SK-N-SH (cell line): ENCODE data around the gene RBM4. TPM values are rescaled to one million over a fixed set of nuclear protein-coding genes. Genes with fewer than 3 reads are reported as not detected.

ENCODE experiments used
- CTCF ChIA-PET: fragments of 300-600, 350-600 bp; formaldehyde crosslinking; extraction: SDS; loops from one replicate; lab custom pipeline; 2021; lab: Yijun Ruan, JAX
- POLR2A ChIA-PET: fragments of 350-600 bp; sonication (Branson Sonifier 250); formaldehyde crosslinking; extraction: SDS; loops from one replicate; lab custom pipeline; 2020; ENCODE audit warnings: antibody characterized with exemption, inconsistent platforms; lab: Yijun Ruan, JAX
- DNase-seq: peaks from one replicate; pipeline ENCODE4 v3.0.0; 2012
- H2AFZ ChIP-seq: fragments of 200-600 bp; sonication (generic); 2 replicates; pipeline ENCODE4 v1.8.1; 2016; ENCODE audit warnings: antibody characterized with exemption, mild to moderate bottlenecking, low read depth
- H3F3A ChIP-seq: fragments of 200-600 bp; sonication (generic); replicated peaks from 2 replicates; pipeline ENCODE3; 2016; ENCODE audit warnings: antibody characterized with exemption, mild to moderate bottlenecking; ENCODE audit not compliant: insufficient read depth
- H3K27ac ChIP-seq, 2 experiments: fragments of 200-500 bp in 1 of 2; fragments of 200-600 bp in 1 of 2; sonication (Bioruptor generic) in 1 of 2; sonication (generic), shearing (Covaris generic) in 1 of 2; 2 replicates each; pipeline versions ENCODE4 v1.5.1 to v1.6.1; 2014 to 2016; ENCODE audit warnings: low read depth in 2 of 2, inconsistent platforms in 1 of 2, low read length in 1 of 2, mild to moderate bottlenecking in 1 of 2, mixed read lengths in 1 of 2
- H3K27me3 ChIP-seq: fragments of 200-600 bp; sonication (generic), shearing (Covaris generic); 2 replicates; pipeline ENCODE4 v1.6.1; 2016; ENCODE audit warnings: mixed run types; ENCODE audit not compliant: insufficient read depth
- H3K36me3 ChIP-seq, 2 experiments: fragments of 200-500 bp in 1 of 2; fragments of 200-600 bp in 1 of 2; sonication (Bioruptor generic) in 1 of 2; sonication (generic) in 1 of 2; replicated peaks in 1 of 2; 2 replicates each; pipeline versions ENCODE3 to v1.5.1; 2014 to 2016; ENCODE audit warnings: low read length in 1 of 2, mild to moderate bottlenecking in 1 of 2; ENCODE audit not compliant: insufficient read depth in 2 of 2, control insufficient read depth in 1 of 2
- H3K4me1 ChIP-seq, 2 experiments: fragments of 200-500 bp in 1 of 2; fragments of 200-600 bp in 1 of 2; sonication (Bioruptor generic) in 1 of 2; sonication (generic), shearing (Covaris generic) in 1 of 2; 2 replicates each; pipeline versions ENCODE4 v1.5.1 to v1.6.1; 2014 to 2016; ENCODE audit warnings: low read depth in 1 of 2, low read length in 1 of 2, mixed run types in 1 of 2; ENCODE audit not compliant: insufficient read depth in 2 of 2, control insufficient read depth in 1 of 2
- H3K4me2 ChIP-seq: fragments of 200-600 bp; sonication (generic), shearing (Covaris generic); 2 replicates; pipeline ENCODE4 v1.6.1; 2017; ENCODE audit warnings: mixed run types
- H3K4me3 ChIP-seq, 2 experiments: fragments of 200-500 bp in 1 of 2; fragments of 200-600 bp in 1 of 2; sonication (Bioruptor generic) in 1 of 2; sonication (generic), shearing (Covaris generic) in 1 of 2; 2 replicates each; pipeline versions ENCODE4 v1.5.1 to v1.8.1; 2014 to 2016; ENCODE audit warnings: low read depth in 2 of 2, inconsistent platforms in 1 of 2, low read length in 1 of 2, mild to moderate bottlenecking in 1 of 2, mixed read lengths in 1 of 2, moderate library complexity in 1 of 2
- H3K79me2 ChIP-seq: fragments of 200-600 bp; sonication (generic); 2 replicates; pipeline ENCODE4 v1.8.1; 2017; ENCODE audit warnings: mild to moderate bottlenecking; ENCODE audit not compliant: insufficient read depth
- H3K9ac ChIP-seq: fragments of 200-600 bp; sonication (generic); 2 replicates; pipeline ENCODE4 v1.6.1; 2017; ENCODE audit warnings: mixed run types
- H3K9me2 ChIP-seq: fragments of 200-600 bp; sonication (generic); 2 replicates; pipeline ENCODE4 v1.6.1; 2017; ENCODE audit warnings: mixed run types
- H3K9me3 ChIP-seq: fragments of 200-600 bp; sonication (generic); 2 replicates; pipeline ENCODE4 v1.6.1; 2017; ENCODE audit warnings: mixed run types, mild to moderate bottlenecking, moderate library complexity
- H4K20me1 ChIP-seq: fragments of 200-600 bp; sonication (generic); 2 replicates; pipeline ENCODE4 v1.6.1; 2017; ENCODE audit warnings: mild to moderate bottlenecking, mixed run types; ENCODE audit not compliant: insufficient read depth
- CHD2 ChIP-seq: fragments of 150-350 bp; IDR thresholded peaks from 2 replicates; pipeline ENCODE4 v1.6.1; 2018; ENCODE audit warnings: low read length; ENCODE audit not compliant: partially characterized antibody
- CTCF ChIP-seq: fragments of 200-600 bp; sonication (generic); IDR thresholded peaks from 2 replicates; pipeline ENCODE4 v1.6.1; 2017; ENCODE audit warnings: antibody characterized with exemption, mild to moderate bottlenecking, moderate library complexity
- ELF1 ChIP-seq: IDR thresholded peaks from 2 replicates; pipeline ENCODE4 v1.4.0; 2012
- EP300 ChIP-seq, 2 experiments: IDR thresholded peaks; 2 replicates each; pipeline versions ENCODE4 v1.4.0 to v1.6.1; 2012; ENCODE audit warnings: borderline replicate concordance in 1 of 2, low read depth in 1 of 2, low read length in 1 of 2
- FOXJ3 ChIP-seq: sonication (generic); formaldehyde crosslinking; IDR thresholded peaks from 2 replicates; pipeline ENCODE4 v1.5.1; 2020; ENCODE audit warnings: mild to moderate bottlenecking, missing genetic modification reagents
- GABPA ChIP-seq: IDR thresholded peaks from 2 replicates; pipeline ENCODE4 v1.4.0; 2012; ENCODE audit warnings: low read depth, mild to moderate bottlenecking
- JUND ChIP-seq: IDR thresholded peaks from 2 replicates; pipeline ENCODE4 v1.4.0; 2012
- PBX3 ChIP-seq: IDR thresholded peaks from 2 replicates; pipeline ENCODE4; 2012
- RAD21 ChIP-seq: IDR thresholded peaks from 2 replicates; pipeline ENCODE4 v1.6.1; 2012; ENCODE audit warnings: mild to moderate bottlenecking, low read length
- RFX5 ChIP-seq: IDR thresholded peaks from 2 replicates; pipeline ENCODE4 v1.6.1; 2012; ENCODE audit warnings: mild to moderate bottlenecking, improper control_type of control experiment, low read length
- SIN3A ChIP-seq: IDR thresholded peaks from 2 replicates; pipeline ENCODE4 v1.6.1; 2012; ENCODE audit warnings: low read depth, mild to moderate bottlenecking, low read length, moderate library complexity, borderline replicate concordance
- SMC3 ChIP-seq: IDR thresholded peaks from 2 replicates; pipeline ENCODE4 v1.6.1; 2012; ENCODE audit warnings: low read depth, low read length, improper control_type of control experiment
- TAF1 ChIP-seq: IDR thresholded peaks from 2 replicates; pipeline ENCODE4 v1.6.1; 2012; ENCODE audit warnings: low read depth, mild to moderate bottlenecking, low read length, moderate library complexity, borderline replicate concordance
- TCF12 ChIP-seq: IDR thresholded peaks from 2 replicates; pipeline ENCODE4 v1.4.0; 2012
- TEAD4 ChIP-seq: IDR thresholded peaks from 2 replicates; pipeline ENCODE4 v1.4.0; 2012; ENCODE audit warnings: mild to moderate bottlenecking, borderline replicate concordance; ENCODE audit not compliant: insufficient read depth
- USF1 ChIP-seq: IDR thresholded peaks from 2 replicates; pipeline ENCODE4 v1.4.0; 2012; ENCODE audit warnings: low read depth, borderline replicate concordance
- YY1 ChIP-seq: IDR thresholded peaks from 2 replicates; pipeline ENCODE4 v1.4.0; 2012; ENCODE audit warnings: low read depth, mild to moderate bottlenecking
- WGBS: methylation state at CpG from one replicate; pipeline ENCODE4 v1.1.6; 2017; ENCODE audit warnings: low lambda C conversion rate; 5-methylcytosine and 5-hydroxymethylcytosine counted together
- polyA plus RNA-seq, 3 experiments: library from polyadenylated mRNA; depleted of rRNA; stranded (reverse); fragments of >200 nt; gene quantifications; 2 replicates each; pipeline ENCODE4 v1.2.3, GENCODE V29; 2012

RBM4 gene
- polyA plus RNA-seq, 1 of the 3 experiments (the other 2 are of a cell fraction) = 202 TPM

GRCh38 chr11:66646828-66647227, 8.3 kb downstream of the RBM4 start:
- H4K20me1 ChIP-seq = peaks cover 97% of the 10 kb centered on the region

More at GRCh38 chr11:66646828-66647227, 8.3 kb downstream of the RBM4 start:
- Histone ChIP-seq H3K79me2 (peaks cover 100% of the 10 kb centered on the region), H3K27ac (no peak overlapping the region), H3K9me2 (no peaks in the 10 kb centered on the region), H3K4me1 (peaks cover 15 to 28% of the 10 kb centered on the region in 2 experiments), H3K4me3 (no peak overlapping the region), H3K27me3 (no peaks in the 10 kb centered on the region), H3K9ac (no peak overlapping the region), H2AFZ (no peak overlapping the region), H3F3A (peaks cover 36% of the 10 kb centered on the region), H3K36me3 (peaks cover 65 to 86% of the 10 kb centered on the region in 2 experiments), H3K9me3 (no peaks in the 10 kb centered on the region), H3K4me2 (no peak overlapping the region)
- no peak for TF ChIP-seq FOXJ3
- TF ChIP-seq EP300 (IDR thresholded peaks at IDR 0.05; ENCODE audit: borderline replicate concordance in 1 of 2, low read depth in 1 of 2, low read length in 1 of 2) = no peak
- TF ChIP-seq TAF1 = no peak
- TF ChIP-seq SMC3 = no peak
- no peak for TF ChIP-seq ELF1
- no peak for TF ChIP-seq JUND
- no peak for TF ChIP-seq CHD2
- no peak for TF ChIP-seq RFX5
- TF ChIP-seq USF1 = no peak
- no peak for TF ChIP-seq PBX3
- no peak for TF ChIP-seq TCF12
- TF ChIP-seq SIN3A = no peak
- TF ChIP-seq TEAD4 = no peak
- no peak for TF ChIP-seq RAD21
- TF ChIP-seq GABPA = no peak
- no peak for TF ChIP-seq CTCF
- TF ChIP-seq YY1 = no peak
- DNase-seq = no peak
- WGBS = 96% methylated on average over 4 of the region's 4 CpGs
- ChIA-PET CTCF (interaction anchor here (1.6 kb wide), 1 partner anchor 31 kb away, joined by 6 read pairs; the partner anchor contains the start of gene RBM4B), POLR2A (interaction anchor here (0.6 to 0.9 kb wide), 2 partner anchors 9 to 437 kb away, joined by 3 read pairs; partner anchors contain the start of gene RBM4)
